GM23338 (cell line): Measurements from ENCODE around the gene UGGT2. TPM values are rescaled to one million over a fixed set of nuclear protein-coding genes. Genes with fewer than 3 reads are reported as not detected.

ENCODE experiments used
- ATAC-seq: fragments of 200-7000 bp; cut with Tn5 transposase; 3 replicates; pipeline ENCODE4 v1.9.1; 2020
- DNase-seq: peaks from one replicate; pipeline ENCODE4 v3.0.0-alpha.2; 2015; ENCODE audit warnings: low spot score
- H2AFZ ChIP-seq: fragments of 200-600 bp; sonication (generic); 2 replicates; pipeline ENCODE4 v1.8.0; 2016; ENCODE audit warnings: antibody characterized with exemption, mild to moderate bottlenecking, moderate library complexity
- H3F3A ChIP-seq: fragments of 200-600 bp; sonication (generic); replicated peaks from 2 replicates; pipeline ENCODE4 v1.8.0; 2017; ENCODE audit warnings: antibody characterized with exemption, mixed run types, low read depth
- H3K27ac ChIP-seq: fragments of 200-600 bp; sonication (generic); 2 replicates; pipeline ENCODE4 v1.6.1; 2016; ENCODE audit warnings: low read depth
- H3K27me3 ChIP-seq: fragments of 200-600 bp; sonication (generic); 2 replicates; pipeline ENCODE4 v1.8.0; 2016; ENCODE audit warnings: mild to moderate bottlenecking, mixed run types, moderate library complexity; ENCODE audit not compliant: insufficient read depth
- H3K36me3 ChIP-seq: fragments of 200-600 bp; sonication (generic); 2 replicates; pipeline ENCODE4 v1.8.0; 2016; ENCODE audit warnings: mild to moderate bottlenecking; ENCODE audit not compliant: insufficient read depth
- H3K4me1 ChIP-seq: fragments of 200-600 bp; sonication (generic); 2 replicates; pipeline ENCODE4 v1.8.0; 2016; ENCODE audit warnings: mild to moderate bottlenecking, moderate library complexity; ENCODE audit not compliant: insufficient read depth
- H3K4me2 ChIP-seq: fragments of 200-600 bp; sonication (generic); 2 replicates; pipeline ENCODE4 v1.7.1; 2017; ENCODE audit warnings: mixed run types
- H3K4me3 ChIP-seq: fragments of 200-600 bp; sonication (generic); 2 replicates; pipeline ENCODE4 v1.6.1; 2016; ENCODE audit warnings: mixed run types
- H3K79me2 ChIP-seq: fragments of 200-600 bp; sonication (generic); replicated peaks from 2 replicates; pipeline ENCODE4 v1.8.0; 2017; ENCODE audit warnings: mild to moderate bottlenecking; ENCODE audit not compliant: insufficient read depth
- H3K9me2 ChIP-seq: fragments of 200-600 bp; sonication (generic); 2 replicates; pipeline ENCODE4 v1.8.0; 2017; ENCODE audit not compliant: insufficient read depth
- H4K20me1 ChIP-seq: fragments of 200-600 bp; sonication (generic); replicated peaks from 2 replicates; pipeline ENCODE4 v1.8.0; 2017; ENCODE audit warnings: mild to moderate bottlenecking; ENCODE audit not compliant: insufficient read depth
- H3K27ac Mint-ChIP-seq: 2 replicates; pipeline ENCODE4 v1.8.0; 2020; ENCODE audit warnings: inconsistent platforms, mild to moderate bottlenecking, moderate library complexity, mixed read lengths
- H3K27me3 Mint-ChIP-seq: 3 replicates; pipeline ENCODE4 v1.8.0; 2022; ENCODE audit warnings: low read depth, mild to moderate bottlenecking, moderate library complexity, mixed read lengths, inconsistent platforms; ENCODE audit not compliant: insufficient read depth, poor library complexity
- H3K36me3 Mint-ChIP-seq: 3 replicates; pipeline ENCODE4 v1.8.0; 2021; ENCODE audit warnings: low read depth, mild to moderate bottlenecking, inconsistent platforms, moderate library complexity, mixed read lengths
- H3K4me1 Mint-ChIP-seq: 3 replicates; pipeline ENCODE4 v1.8.0; 2020; ENCODE audit warnings: mild to moderate bottlenecking, inconsistent platforms, mixed read lengths
- H3K4me3 Mint-ChIP-seq: 3 replicates; pipeline ENCODE4 v1.8.0; 2021; ENCODE audit warnings: moderate library complexity, mild to moderate bottlenecking, inconsistent platforms, mixed read lengths
- H3K9me3 Mint-ChIP-seq: 3 replicates; pipeline ENCODE4 v1.8.0; 2020; ENCODE audit warnings: moderate library complexity, mild to moderate bottlenecking, inconsistent platforms, mixed read lengths
- ZNF114 ChIP-seq: fragments of 250-450 bp; sonication (Bioruptor Pico); IDR thresholded peaks from 2 replicates; pipeline ENCODE4 v1.5.0; 2020; ENCODE audit warnings: mild to moderate bottlenecking, moderate library complexity
- ZNF462 ChIP-seq: fragments of 250-450 bp; sonication (Bioruptor Pico); IDR thresholded peaks from 2 replicates; pipeline ENCODE4 v1.5.0; 2020; ENCODE audit warnings: mild to moderate bottlenecking, moderate library complexity
- polyA plus RNA-seq: library from polyadenylated mRNA; unstranded; fragments of >200 nt; fragmentation: Nextera tagmentation; extraction: Ambion mirVana; gene quantifications from 2 replicates; pipeline ENCODE4 v1.2.1, GENCODE V29; 2016
- total RNA-seq: library from RNA; depleted of rRNA; stranded (reverse); fragments of >200 nt; shearing (Covaris generic); gene quantifications from 2 replicates; pipeline ENCODE4 v1.2.3, GENCODE V29; 2014
- TF ChIP-seq, protein P1 (sequence below): IDR thresholded peaks from 2 replicates; pipeline ENCODE4 v1.6.1; 2016; ENCODE audit warnings: antibody characterized with exemption
- TF ChIP-seq, protein P2 (sequence below), 2 experiments: fragments of 200-600 bp in 1 of 2; sonication (generic) in 1 of 2; conservative IDR thresholded peaks; 2 replicates each; pipeline versions ENCODE4 v1.5.1 to v1.6.1; 2016 to 2017; ENCODE audit warnings: antibody characterized with exemption in 2 of 2, low read depth in 2 of 2, mild to moderate bottlenecking in 2 of 2, moderate library complexity in 1 of 2
- TF ChIP-seq, protein P3 (sequence below): IDR thresholded peaks from one replicate; pipeline ENCODE4 v1.6.1; 2018; ENCODE audit warnings: antibody characterized with exemption; ENCODE audit not compliant: unreplicated experiment

UGGT2 gene
- total and polyA plus RNA-seq, 2 experiments from 2014 or later, result 44.0 to 60.5 TPM

DNA sequence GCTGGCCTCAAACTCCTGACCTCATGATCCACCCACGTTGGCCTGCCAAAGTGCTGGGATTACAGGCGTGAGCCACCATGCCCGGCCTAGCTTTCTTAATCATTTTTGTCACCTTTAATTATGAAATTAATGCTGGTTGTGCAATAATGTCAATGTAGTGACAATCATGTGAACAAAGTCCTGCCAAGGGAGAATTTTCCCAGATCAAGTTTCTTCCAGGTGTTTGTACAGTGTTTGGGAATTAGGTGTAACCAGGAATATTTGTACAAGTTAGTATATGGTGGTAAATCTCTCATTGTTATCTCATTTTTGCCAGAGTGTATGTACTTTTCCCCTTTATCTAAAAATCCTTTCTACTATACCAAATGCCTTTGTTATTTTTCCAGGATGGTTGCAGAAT, 171.1 kb downstream of the UGGT2 start (continued):
- no peak for TF ChIP-seq ZNF462
- TF ChIP-seq, protein P1, sequence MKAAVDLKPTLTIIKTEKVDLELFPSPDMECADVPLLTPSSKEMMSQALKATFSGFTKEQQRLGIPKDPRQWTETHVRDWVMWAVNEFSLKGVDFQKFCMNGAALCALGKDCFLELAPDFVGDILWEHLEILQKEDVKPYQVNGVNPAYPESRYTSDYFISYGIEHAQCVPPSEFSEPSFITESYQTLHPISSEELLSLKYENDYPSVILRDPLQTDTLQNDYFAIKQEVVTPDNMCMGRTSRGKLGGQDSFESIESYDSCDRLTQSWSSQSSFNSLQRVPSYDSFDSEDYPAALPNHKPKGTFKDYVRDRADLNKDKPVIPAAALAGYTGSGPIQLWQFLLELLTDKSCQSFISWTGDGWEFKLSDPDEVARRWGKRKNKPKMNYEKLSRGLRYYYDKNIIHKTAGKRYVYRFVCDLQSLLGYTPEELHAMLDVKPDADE, result no peak
- TF ChIP-seq, protein P2, sequence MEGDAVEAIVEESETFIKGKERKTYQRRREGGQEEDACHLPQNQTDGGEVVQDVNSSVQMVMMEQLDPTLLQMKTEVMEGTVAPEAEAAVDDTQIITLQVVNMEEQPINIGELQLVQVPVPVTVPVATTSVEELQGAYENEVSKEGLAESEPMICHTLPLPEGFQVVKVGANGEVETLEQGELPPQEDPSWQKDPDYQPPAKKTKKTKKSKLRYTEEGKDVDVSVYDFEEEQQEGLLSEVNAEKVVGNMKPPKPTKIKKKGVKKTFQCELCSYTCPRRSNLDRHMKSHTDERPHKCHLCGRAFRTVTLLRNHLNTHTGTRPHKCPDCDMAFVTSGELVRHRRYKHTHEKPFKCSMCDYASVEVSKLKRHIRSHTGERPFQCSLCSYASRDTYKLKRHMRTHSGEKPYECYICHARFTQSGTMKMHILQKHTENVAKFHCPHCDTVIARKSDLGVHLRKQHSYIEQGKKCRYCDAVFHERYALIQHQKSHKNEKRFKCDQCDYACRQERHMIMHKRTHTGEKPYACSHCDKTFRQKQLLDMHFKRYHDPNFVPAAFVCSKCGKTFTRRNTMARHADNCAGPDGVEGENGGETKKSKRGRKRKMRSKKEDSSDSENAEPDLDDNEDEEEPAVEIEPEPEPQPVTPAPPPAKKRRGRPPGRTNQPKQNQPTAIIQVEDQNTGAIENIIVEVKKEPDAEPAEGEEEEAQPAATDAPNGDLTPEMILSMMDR (conservative IDR thresholded peaks at IDR 0.05; ENCODE audit: low read depth in 2 of 2), result no peak
- TF ChIP-seq ZNF114 (CRISPR knock-in tag), result no peak

GRCh38 chr13:95880331-95880730, 172.9 kb downstream of the UGGT2 start:
- ATAC-seq (no peak), DNase-seq (no peak)
- Histone ChIP-seq H3K9me2 (no peaks in the 10 kb centered on the region), H3K36me3 (no peaks in the 10 kb centered on the region), H3K79me2 (no peaks in the 10 kb centered on the region), H3K4me1 (no peaks in the 10 kb centered on the region), H3K4me2 (no peak overlapping the region), H3K27me3 (no peaks in the 10 kb centered on the region), H3K27ac (no peak overlapping the region), H2AFZ (no peak overlapping the region), H4K20me1 (no peaks in the 10 kb centered on the region), H3F3A (no peaks in the 10 kb centered on the region), H3K4me3 (no peak overlapping the region)
- Mint-ChIP-seq H3K36me3 (peaks cover 6% of the 10 kb centered on the region; the same call in 2 of the 3 replicates), H3K4me1 (no peaks in the 10 kb centered on the region), H3K4me3 (no peak overlapping the region), H3K27ac (no peak overlapping the region), H3K27me3 (no peaks in the 10 kb centered on the region), H3K9me3 (no peaks in the 10 kb centered on the region)
- TF ChIP-seq, protein P3, sequence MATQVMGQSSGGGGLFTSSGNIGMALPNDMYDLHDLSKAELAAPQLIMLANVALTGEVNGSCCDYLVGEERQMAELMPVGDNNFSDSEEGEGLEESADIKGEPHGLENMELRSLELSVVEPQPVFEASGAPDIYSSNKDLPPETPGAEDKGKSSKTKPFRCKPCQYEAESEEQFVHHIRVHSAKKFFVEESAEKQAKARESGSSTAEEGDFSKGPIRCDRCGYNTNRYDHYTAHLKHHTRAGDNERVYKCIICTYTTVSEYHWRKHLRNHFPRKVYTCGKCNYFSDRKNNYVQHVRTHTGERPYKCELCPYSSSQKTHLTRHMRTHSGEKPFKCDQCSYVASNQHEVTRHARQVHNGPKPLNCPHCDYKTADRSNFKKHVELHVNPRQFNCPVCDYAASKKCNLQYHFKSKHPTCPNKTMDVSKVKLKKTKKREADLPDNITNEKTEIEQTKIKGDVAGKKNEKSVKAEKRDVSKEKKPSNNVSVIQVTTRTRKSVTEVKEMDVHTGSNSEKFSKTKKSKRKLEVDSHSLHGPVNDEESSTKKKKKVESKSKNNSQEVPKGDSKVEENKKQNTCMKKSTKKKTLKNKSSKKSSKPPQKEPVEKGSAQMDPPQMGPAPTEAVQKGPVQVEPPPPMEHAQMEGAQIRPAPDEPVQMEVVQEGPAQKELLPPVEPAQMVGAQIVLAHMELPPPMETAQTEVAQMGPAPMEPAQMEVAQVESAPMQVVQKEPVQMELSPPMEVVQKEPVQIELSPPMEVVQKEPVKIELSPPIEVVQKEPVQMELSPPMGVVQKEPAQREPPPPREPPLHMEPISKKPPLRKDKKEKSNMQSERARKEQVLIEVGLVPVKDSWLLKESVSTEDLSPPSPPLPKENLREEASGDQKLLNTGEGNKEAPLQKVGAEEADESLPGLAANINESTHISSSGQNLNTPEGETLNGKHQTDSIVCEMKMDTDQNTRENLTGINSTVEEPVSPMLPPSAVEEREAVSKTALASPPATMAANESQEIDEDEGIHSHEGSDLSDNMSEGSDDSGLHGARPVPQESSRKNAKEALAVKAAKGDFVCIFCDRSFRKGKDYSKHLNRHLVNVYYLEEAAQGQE, result no peak
